Retinal pigment epithelial cell (primary cell): Measurements from ENCODE around the gene DUSP2.

ENCODE experiments used
- DNase-seq: peaks from one replicate; pipeline ENCODE4 v3.0.0-alpha.2; 2010; ENCODE audit warnings: low read depth
- H3K4me3 ChIP-seq: 2 replicates; pipeline ENCODE4 v1.5.1; 2011; ENCODE audit warnings: mild to moderate bottlenecking, low read length, control low read depth, moderate library complexity
- CTCF ChIP-seq: conservative IDR thresholded peaks from 2 replicates; pipeline ENCODE4 v1.5.1; 2011; ENCODE audit warnings: low read depth, low read length, control low read depth, inconsistent platforms

The DUSP2 gene

GRCh38 chr2:96184188-96184587, 38.9 kb upstream of the DUSP2 start:
- no peak overlapping the region for H3K4me3 ChIP-seq
- no peak for DNase-seq
- no peak for TF ChIP-seq CTCF

GRCh38 chr2:96181529-96181928, 36.3 kb upstream of the DUSP2 start:
- H3K4me3 ChIP-seq, result no peak overlapping the region
- TF ChIP-seq CTCF, result no peak
- no peak for DNase-seq

GRCh38 chr2:96180521-96180920, 35.3 kb upstream of the DUSP2 start:
- DNase-seq, result no peak
- H3K4me3 ChIP-seq, result no peak overlapping the region
- TF ChIP-seq CTCF, result no peak

- no peak for DNase-seq
- H3K4me3 ChIP-seq, result no peak overlapping the region
- TF ChIP-seq CTCF, result no peak
These were observed 34.8 kb upstream of the DUSP2 start for GRCh38 chr2:96180002-96180401.

GRCh38 chr2:96176661-96177060, 31.4 kb upstream of the DUSP2 start:
- DNase-seq, result no peak
- no peak overlapping the region for H3K4me3 ChIP-seq
- TF ChIP-seq CTCF, result no peak

GRCh38 chr2:96175951-96176350, 30.7 kb upstream of the DUSP2 start:
- H3K4me3 ChIP-seq, result no peak overlapping the region
- no peak for DNase-seq
- TF ChIP-seq CTCF, result no peak

- DNase-seq, result no peak
- peak; percentile 98 for TF ChIP-seq CTCF
- H3K4me3 ChIP-seq, result no peak overlapping the region
These were observed 29.3 kb upstream of the DUSP2 start for GRCh38 chr2:96174251-96175144.
